SHP77 (cell line): ENCODE results near the gene CFAP251.

ENCODE experiments used
- DNase-seq, 2 experiments: peaks; one replicate each; lab custom pipeline; 2025; lab: John Stamatoyannopoulos, UW

The CFAP251 gene

GRCh38 chr12:122005252-122005776 is 86.9 kb downstream of the CFAP251 start:
- DNase-seq: no peak

- DNase-seq: no peak
Observed at GRCh38 chr12:122006186-122006926, 88.0 kb downstream of the CFAP251 start.

GRCh38 chr12:122009741-122010140 is 91.3 kb downstream of the CFAP251 start:
- DNase-seq: no peak

- DNase-seq: no peak
Observed at GRCh38 chr12:122012184-122012583, 93.8 kb downstream of the CFAP251 start.

GRCh38 chr12:122013136-122013535 is 94.7 kb downstream of the CFAP251 start:
- no peak for DNase-seq

GRCh38 chr12:122013791-122014590 is 95.6 kb downstream of the CFAP251 start:
- DNase-seq: no peak

- DNase-seq: no peak
Observed at GRCh38 chr12:122014781-122015180, 96.4 kb downstream of the CFAP251 start.

GRCh38 chr12:122018457-122018856 is 100.1 kb downstream of the CFAP251 start:
- no peak for DNase-seq

GRCh38 chr12:122018937-122019336 is 100.5 kb downstream of the CFAP251 start:
- DNase-seq: no peak

GRCh38 chr12:122020795-122021192 is 102.4 kb downstream of the CFAP251 start:
- no peak for DNase-seq

GRCh38 chr12:122021193-122021821 is 102.9 kb downstream of the CFAP251 start:
- peak in 1 of 2 experiments; percentile 14 for DNase-seq

GRCh38 chr12:122021822-122022392 is 103.5 kb downstream of the CFAP251 start, which contains the start of gene BCL7A:
Gene BCL7A (plus strand): TSS chr12:122021884. CDS start chr12:122022092, 208 bp downstream.
- peak; percentile 51 to 55 for DNase-seq

- DNase-seq: peak in 1 of 2 experiments; percentile 50
Observed at GRCh38 chr12:122022393-122023338, 104.3 kb downstream of the CFAP251 start.

GRCh38 chr12:122023339-122024131 is 105.1 kb downstream of the CFAP251 start:
- peak; percentile 80 to 83 for DNase-seq

- DNase-seq: no peak
Observed at GRCh38 chr12:122024132-122024785, 105.9 kb downstream of the CFAP251 start.

- DNase-seq: no peak
Observed at GRCh38 chr12:122026706-122027333, 108.4 kb downstream of the CFAP251 start.

GRCh38 chr12:122028165-122028904 is 109.9 kb downstream of the CFAP251 start:
- no peak for DNase-seq

- DNase-seq: no peak
Observed at GRCh38 chr12:122028905-122029560, 110.6 kb downstream of the CFAP251 start.
